Esophagus squamous epithelium (tissue), 5 donors: Measurements from ENCODE around the gene TPRG1. TPM values are rescaled to one million over a fixed set of nuclear protein-coding genes. Genes with fewer than 3 reads are reported as not detected.

Experiments
- DNase-seq: peaks from one replicate; lab custom pipeline; 2025; lab: John Stamatoyannopoulos, UW
- H3K27ac ChIP-seq, 4 donors: fragments of 200-600 bp; sonication (generic); one replicate each; pipeline ENCODE4 v1.5.1; 2016 to 2019; ENCODE audit warnings: mild to moderate bottlenecking in 1 of 4
- H3K27me3 ChIP-seq, 4 donors: fragments of 200-600 bp; sonication (generic); 1 replicate in 3 of 4; 2 replicates in 1 of 4; pipeline versions ENCODE4 v1.5.1 to v1.6.0; 2017 to 2021; ENCODE audit warnings: antibody characterized with exemption in 1 of 4
- H3K36me3 ChIP-seq, 3 donors: fragments of 200-600 bp; sonication (generic); one replicate each; pipeline ENCODE4 v1.5.1; 2016 to 2019
- H3K4me1 ChIP-seq, 3 donors: fragments of 200-600 bp; sonication (generic); one replicate each; pipeline ENCODE4 v1.5.1; 2017 to 2019
- H3K4me3 ChIP-seq, 4 donors: fragments of 200-600 bp; sonication (generic); 1 replicate in 3 of 4; 2 replicates in 1 of 4; pipeline ENCODE4 v1.5.1; 2016 to 2019; ENCODE audit warnings: mild to moderate bottlenecking in 2 of 4, moderate library complexity in 1 of 4
- H3K9me3 ChIP-seq, 3 donors: fragments of 200-600 bp; sonication (generic); one replicate each; pipeline ENCODE4 v1.5.1; 2016 to 2019
- POLR2A ChIP-seq, 4 donors: fragments of 450-650 bp; IDR thresholded peaks; one replicate each; pipeline ENCODE4 v1.6.1; 2017; ENCODE audit warnings: antibody characterized with exemption in 4 of 4, mild to moderate bottlenecking in 4 of 4, moderate library complexity in 3 of 4
- WGBS, 2 donors: methylation state at CpG; one replicate each; pipeline ENCODE4 v1.1.5; 2018; 5-methylcytosine and 5-hydroxymethylcytosine counted together
- intact Hi-C: fragments of 100-400 bp; cut with DNase I; formaldehyde crosslinking; loops from one replicate; pipeline ENCODE4 v1.15.0; 2022
- total RNA-seq, 4 donors: library from RNA; depleted of rRNA; stranded (reverse); fragments of >200 nt; gene quantifications; one replicate each; pipeline ENCODE4 v1.1.0, GENCODE V29; 2016
- TF ChIP-seq, protein P1 (sequence below), 6 experiments: fragments of 450-650 bp in 4 of 6; fragments of 200-600 bp in 2 of 6; sonication (generic) in 2 of 6; IDR thresholded peaks; one replicate each; pipeline ENCODE4 v1.5.1; 2016 to 2019; ENCODE audit warnings: antibody characterized with exemption in 6 of 6, mild to moderate bottlenecking in 4 of 6, moderate library complexity in 4 of 6
- donor health status: DM: yes; HTN: yes; CAD: no.

TPRG1 gene
- total RNA-seq, 4 donors from 2014 or later = 15.1 to 23.3 (median 22.1) TPM

DNA sequence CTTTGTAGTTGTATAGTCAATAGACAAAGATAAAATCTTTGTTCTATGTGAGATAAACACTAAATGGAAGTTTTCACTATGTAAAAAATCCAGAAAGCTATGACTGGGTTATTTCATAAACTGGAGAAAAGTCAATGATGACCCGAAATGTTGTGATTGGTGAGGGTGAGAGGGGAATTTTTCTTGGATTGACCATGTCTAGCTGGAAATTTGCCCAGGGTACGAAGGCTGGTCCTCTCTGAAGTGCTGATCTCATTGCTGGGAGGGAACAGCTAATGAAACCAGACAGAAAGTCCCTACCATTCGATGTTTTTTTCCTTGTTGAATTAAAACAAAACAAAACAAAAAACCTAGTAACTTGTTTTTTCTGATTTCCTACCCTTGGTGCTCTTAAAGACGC, 14.3 kb downstream of the TPRG1 start:
- H3K36me3 ChIP-seq = peaks cover 0 to 9% (median 0%) of the 10 kb centered on the region in 3 donors
- intact Hi-C loops = no loop called here
- H3K4me1 ChIP-seq = peaks cover 0 to 11% (median 0%) of the 10 kb centered on the region in 3 donors
- peak overlapping the region in 1 of 4 donors; percentile 29 for H3K27ac ChIP-seq
- no peak for DNase-seq
- H3K9me3 ChIP-seq = peaks cover 0 to 23% (median 0%) of the 10 kb centered on the region in 3 donors
- no peaks in the 10 kb centered on the region for H3K27me3 ChIP-seq
- no peak for TF ChIP-seq POLR2A (IDR thresholded peaks at IDR 0.05)
- TF ChIP-seq, protein P1, sequence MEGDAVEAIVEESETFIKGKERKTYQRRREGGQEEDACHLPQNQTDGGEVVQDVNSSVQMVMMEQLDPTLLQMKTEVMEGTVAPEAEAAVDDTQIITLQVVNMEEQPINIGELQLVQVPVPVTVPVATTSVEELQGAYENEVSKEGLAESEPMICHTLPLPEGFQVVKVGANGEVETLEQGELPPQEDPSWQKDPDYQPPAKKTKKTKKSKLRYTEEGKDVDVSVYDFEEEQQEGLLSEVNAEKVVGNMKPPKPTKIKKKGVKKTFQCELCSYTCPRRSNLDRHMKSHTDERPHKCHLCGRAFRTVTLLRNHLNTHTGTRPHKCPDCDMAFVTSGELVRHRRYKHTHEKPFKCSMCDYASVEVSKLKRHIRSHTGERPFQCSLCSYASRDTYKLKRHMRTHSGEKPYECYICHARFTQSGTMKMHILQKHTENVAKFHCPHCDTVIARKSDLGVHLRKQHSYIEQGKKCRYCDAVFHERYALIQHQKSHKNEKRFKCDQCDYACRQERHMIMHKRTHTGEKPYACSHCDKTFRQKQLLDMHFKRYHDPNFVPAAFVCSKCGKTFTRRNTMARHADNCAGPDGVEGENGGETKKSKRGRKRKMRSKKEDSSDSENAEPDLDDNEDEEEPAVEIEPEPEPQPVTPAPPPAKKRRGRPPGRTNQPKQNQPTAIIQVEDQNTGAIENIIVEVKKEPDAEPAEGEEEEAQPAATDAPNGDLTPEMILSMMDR (IDR thresholded peaks at IDR 0.05) = no peak
- WGBS, 2 donors = 55 to 56% methylated on average over 4 of the region's 4 CpGs
- H3K4me3 ChIP-seq = no peak overlapping the region

DNA sequence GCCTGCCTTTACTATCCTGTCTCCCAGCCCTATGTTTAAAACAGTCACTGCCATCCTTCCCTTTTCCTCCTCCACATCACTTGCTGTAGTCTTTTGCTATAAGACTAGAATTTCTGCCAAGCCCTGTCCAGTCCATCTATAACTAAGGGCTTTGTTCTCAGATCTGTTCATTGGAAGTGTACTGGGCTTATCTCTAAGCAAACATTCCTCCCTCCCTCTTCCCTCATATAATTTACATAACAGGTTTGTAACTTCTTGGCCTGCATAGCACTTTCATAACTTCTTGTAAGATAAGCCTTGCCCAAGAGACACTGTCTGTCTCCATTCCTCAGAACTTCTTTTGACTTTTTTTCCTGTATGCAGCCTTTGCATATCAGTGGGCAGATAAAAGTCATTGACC, 16.7 kb downstream of the TPRG1 start:
- intact Hi-C loops = no loop called here
- Histone ChIP-seq H3K9me3 (peaks cover 0 to 24% (median 6%) of the 10 kb centered on the region in 3 donors), H3K36me3 (no peaks in the 10 kb centered on the region), H3K27me3 (no peaks in the 10 kb centered on the region), H3K4me3 (no peak overlapping the region), H3K4me1 (peaks cover 0 to 11% (median 0%) of the 10 kb centered on the region in 3 donors), H3K27ac (peak overlapping the region in 1 of 4 donors; percentile 47)
- no peak for DNase-seq
- TF ChIP-seq, protein P1 (IDR thresholded peaks at IDR 0.05) = no peak
- no peak for TF ChIP-seq POLR2A (IDR thresholded peaks at IDR 0.05)

DNA sequence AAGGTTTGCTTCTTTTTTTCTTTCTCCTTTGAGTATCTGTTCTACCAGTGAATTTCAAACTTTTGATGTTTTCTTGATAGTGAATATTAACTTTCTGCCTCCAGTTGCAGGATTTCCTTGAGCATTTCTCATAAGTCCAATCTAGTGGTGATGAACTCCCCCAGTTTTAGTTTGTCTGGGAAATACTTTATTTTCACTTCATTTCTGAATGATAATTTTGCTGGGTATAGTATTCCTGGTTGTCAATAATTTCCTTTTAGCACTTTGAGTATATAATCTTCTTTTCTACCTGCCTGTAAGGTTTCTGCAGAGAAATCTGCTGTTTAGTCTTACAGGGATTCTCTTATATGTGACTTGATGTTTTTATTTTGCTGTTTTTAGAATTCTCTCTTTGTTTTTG, 21.0 kb downstream of the TPRG1 start:
- no peak overlapping the region for H3K27ac ChIP-seq
- intact Hi-C loops = no loop called here
- TF ChIP-seq POLR2A (IDR thresholded peaks at IDR 0.05) = no peak
- TF ChIP-seq, protein P1 (IDR thresholded peaks at IDR 0.05) = no peak
- no peaks in the 10 kb centered on the region for H3K36me3 ChIP-seq
- no peaks in the 10 kb centered on the region for H3K27me3 ChIP-seq
- peaks cover 0 to 11% (median 0%) of the 10 kb centered on the region in 3 donors for H3K4me1 ChIP-seq
- H3K4me3 ChIP-seq = no peak overlapping the region
- peaks cover 0 to 44% (median 15%) of the 10 kb centered on the region in 3 donors for H3K9me3 ChIP-seq
- no peak for DNase-seq

DNA sequence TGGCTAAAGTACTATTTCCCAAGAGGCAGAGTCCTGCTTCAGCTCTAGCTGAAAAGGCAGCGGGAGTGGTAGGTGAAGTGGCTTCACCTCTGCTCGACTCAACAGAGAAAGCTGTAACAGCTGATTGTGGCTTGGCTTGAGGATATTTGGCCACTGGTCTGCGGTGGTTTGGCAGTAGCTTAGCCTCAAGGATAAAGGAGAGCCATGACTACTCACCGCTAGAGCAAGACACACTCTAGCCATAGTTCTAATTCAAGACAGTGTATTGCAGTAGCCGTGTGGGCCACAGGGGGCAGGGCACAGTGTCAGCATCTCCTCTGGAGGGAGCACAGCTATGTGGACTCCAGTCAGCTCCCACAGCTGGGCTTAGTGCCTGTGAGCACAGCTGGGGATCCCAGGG, 23.5 kb downstream of the TPRG1 start:
- TF ChIP-seq POLR2A (IDR thresholded peaks at IDR 0.05) = no peak
- TF ChIP-seq, protein P1 (IDR thresholded peaks at IDR 0.05) = peak in 1 of 6 experiments; percentile 39
- Histone ChIP-seq H3K27me3 (no peaks in the 10 kb centered on the region), H3K9me3 (peaks cover 0 to 44% (median 15%) of the 10 kb centered on the region in 3 donors), H3K36me3 (no peaks in the 10 kb centered on the region), H3K4me3 (no peak overlapping the region), H3K27ac (no peak overlapping the region), H3K4me1 (no peaks in the 10 kb centered on the region)
- intact Hi-C loops = no loop called here
- no peak for DNase-seq
- 85 to 89% methylated on average over 3 to 4 of the region's 5 CpGs for WGBS, 2 donors

DNA sequence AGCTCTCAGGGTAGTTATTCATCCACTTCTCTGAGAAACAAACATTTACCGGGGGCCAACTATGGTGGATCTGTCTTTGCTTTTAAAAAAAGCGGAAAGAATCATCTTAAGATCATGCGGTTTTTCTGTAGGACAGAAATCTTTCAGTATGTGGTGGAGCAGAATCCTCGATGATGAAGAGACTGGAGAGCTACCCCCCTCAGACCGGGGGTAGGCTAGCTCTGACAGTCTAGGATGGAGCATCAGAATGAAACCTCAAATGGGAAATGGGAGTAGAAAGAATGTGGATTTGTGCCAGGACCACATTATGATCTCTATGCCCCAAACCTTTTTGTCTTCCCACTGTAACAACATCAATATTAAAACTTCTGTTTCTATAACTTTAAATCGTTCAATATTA, 30.3 kb downstream of the TPRG1 start:
- Histone ChIP-seq H3K4me3 (no peak overlapping the region), H3K36me3 (no peaks in the 10 kb centered on the region), H3K27me3 (no peaks in the 10 kb centered on the region), H3K4me1 (no peaks in the 10 kb centered on the region), H3K9me3 (no peaks in the 10 kb centered on the region), H3K27ac (no peak overlapping the region)
- WGBS, 2 donors = 69 to 77% methylated on average over 6 of the region's 6 CpGs
- no peak for DNase-seq
- intact Hi-C loops = no loop called here
- TF ChIP-seq, protein P1 (IDR thresholded peaks at IDR 0.05) = no peak
- no peak for TF ChIP-seq POLR2A (IDR thresholded peaks at IDR 0.05)
